AG10803 (cell line): ENCODE results near the gene IGF2BP2.
"Not testable (repeated sequence)": the region's sequence is repeated elsewhere in the genome, so short reads cannot be mapped to it uniquely, and the experiment has no call there.

ENCODE experiments used
- DNase-seq: peaks from one replicate; pipeline ENCODE4 v3.0.0; 2010; ENCODE audit warnings: low read depth
- H3K4me3 ChIP-seq: 2 replicates; pipeline ENCODE4 v1.5.1; 2011; ENCODE audit warnings: mild to moderate bottlenecking, low read length, control low read depth
- CTCF ChIP-seq: conservative IDR thresholded peaks from 2 replicates; pipeline ENCODE4 v1.5.1; 2011; ENCODE audit warnings: mild to moderate bottlenecking, low read length, control low read depth, inconsistent platforms

Gene IGF2BP2

GRCh38 chr3:185820973-185821758 lies 3.7 kb downstream of the IGF2BP2 start:
- no peak for TF ChIP-seq CTCF
- H3K4me3 ChIP-seq: peak overlapping the region; percentile 55
- peak; percentile 87 for DNase-seq

DNA sequence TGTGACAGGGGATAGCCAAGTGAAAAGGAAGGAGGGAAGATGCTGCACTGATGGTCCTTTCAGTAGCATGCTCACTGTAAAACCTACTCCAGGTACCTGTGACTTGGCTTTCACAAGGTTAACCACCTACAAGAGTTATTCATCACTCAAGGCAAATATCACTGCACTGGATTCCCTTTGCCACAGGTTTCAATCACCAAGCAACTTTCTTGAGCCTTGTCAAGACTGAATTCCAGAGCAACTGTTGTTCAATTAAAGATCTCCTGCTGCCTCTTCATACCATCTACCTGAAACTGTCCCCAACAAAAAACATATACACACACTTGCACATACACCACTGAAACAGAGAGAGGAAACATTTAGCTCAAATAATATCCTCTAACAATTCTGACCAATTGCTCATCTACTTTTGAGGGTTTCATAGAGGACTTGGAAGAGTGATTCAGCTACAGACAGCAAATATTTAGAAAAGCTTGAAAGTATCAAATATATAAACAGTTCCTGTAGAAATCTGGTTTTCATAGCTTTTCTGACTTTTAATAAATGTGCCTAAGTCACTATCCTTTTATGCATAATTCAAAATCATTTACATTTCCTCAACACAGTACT lies 6.5 kb downstream of the IGF2BP2 start:
- H3K4me3 ChIP-seq: no peak overlapping the region
- DNase-seq: peak; percentile 11
- no peak for TF ChIP-seq CTCF

DNA sequence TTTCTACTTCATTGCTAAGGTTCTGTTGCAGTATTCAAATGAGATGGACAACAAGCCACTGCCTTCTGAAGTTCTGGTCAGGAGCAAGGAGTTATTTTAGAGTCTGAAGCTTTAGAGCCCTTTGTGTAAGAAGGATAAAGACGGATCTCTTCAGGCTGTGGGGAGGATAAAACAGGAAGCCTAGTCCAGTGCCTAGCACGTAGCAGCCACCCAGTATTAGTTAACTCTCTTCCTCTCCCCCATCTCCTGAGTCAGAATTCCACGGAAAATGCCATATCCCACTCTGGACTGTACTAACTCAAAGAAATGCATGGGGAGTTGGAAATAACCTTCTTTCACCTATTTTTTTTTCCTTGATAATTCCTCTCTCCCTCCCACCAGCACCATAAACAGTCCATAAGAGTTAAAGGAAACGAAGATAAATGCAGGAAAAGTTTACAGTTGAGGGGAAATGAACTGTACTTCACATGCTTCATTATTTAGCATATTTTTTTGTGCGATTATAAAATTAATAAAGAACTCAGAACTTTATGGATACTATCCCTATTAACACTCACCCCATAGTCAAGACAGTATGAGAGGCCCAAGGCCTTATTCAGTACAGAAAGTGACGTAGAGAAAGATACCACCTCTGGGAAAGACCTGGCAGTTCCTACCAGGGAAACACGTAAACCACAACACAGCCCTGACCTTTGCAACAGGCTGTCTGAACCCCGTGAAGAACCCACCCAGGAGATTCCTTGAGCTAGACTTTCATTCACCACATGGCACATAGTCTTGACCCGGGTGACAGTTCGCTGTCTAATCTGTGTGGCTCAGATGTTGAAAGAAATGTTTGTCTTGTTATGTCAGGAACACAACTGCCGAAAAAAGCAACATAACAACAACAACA lies 9.2 kb downstream of the IGF2BP2 start:
- peak; percentile 26 for DNase-seq
- H3K4me3 ChIP-seq: no peak overlapping the region
- no peak for TF ChIP-seq CTCF

- no peak for TF ChIP-seq CTCF
- DNase-seq: peak; percentile 83
- no peak overlapping the region for H3K4me3 ChIP-seq
Observed at GRCh38 chr3:185813691-185814215, 11.1 kb downstream of the IGF2BP2 start.

DNA sequence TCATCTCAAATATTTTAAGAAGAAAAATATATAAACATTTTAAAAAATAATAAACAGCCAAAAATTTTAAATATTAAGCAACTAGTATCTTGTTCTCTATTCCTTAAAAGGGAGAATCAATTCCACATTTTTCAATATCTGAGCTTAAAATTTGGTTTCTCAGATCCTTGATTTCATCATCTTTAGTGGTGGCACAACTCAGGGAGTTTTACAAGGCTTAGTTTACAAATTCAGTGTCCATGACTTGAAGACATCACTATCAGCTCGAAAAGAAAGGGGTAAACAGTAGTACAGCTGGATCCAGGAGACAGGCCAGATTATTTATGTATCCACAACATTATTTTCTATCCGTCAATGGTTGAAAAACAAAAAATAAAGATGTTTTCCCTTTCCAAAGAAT lies 11.6 kb downstream of the IGF2BP2 start:
- no peak overlapping the region for H3K4me3 ChIP-seq
- peak; percentile 49 for DNase-seq
- TF ChIP-seq CTCF: no peak

- DNase-seq: peak; percentile 68
- H3K4me3 ChIP-seq: no peak overlapping the region
- TF ChIP-seq CTCF: no peak
Observed at GRCh38 chr3:185807445-185808068, 17.3 kb downstream of the IGF2BP2 start.

DNA sequence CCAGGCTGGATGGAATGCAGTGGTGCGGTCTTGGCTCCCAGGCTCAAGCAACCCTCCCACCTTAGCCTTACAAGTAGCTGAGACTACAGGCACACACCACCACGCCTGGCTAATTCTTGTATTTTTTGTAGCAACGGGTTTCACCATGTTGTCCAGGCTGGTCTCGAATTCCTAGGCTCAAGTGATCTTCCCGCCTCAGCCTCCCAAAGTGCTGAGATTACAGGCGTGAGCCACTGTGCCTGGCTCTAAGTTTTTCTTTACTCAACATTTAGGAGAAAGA lies 26.1 kb downstream of the IGF2BP2 start:
- DNase-seq: not testable (repeated sequence)

More for the DNA sequence above, 26.1 kb downstream of the IGF2BP2 start:
- H3K4me3 ChIP-seq: not testable (repeated sequence)
